Measurements from ENCODE around the gene TMEM129.
"Not testable (repeated sequence)": the region's sequence is repeated elsewhere in the genome, so short reads cannot be mapped to it uniquely, and the experiment has no call there.

The TMEM129 gene

GRCh38 chr4:1683261-1683735 lies 37.8 kb downstream of the TMEM129 start:
- no peak for ATAC-seq

GRCh38 chr4:1682860-1683259 lies 38.3 kb downstream of the TMEM129 start:
- Mint-ChIP-seq H3K36me3 (no peaks in the 10 kb centered on the region), H3K4me3 (peak overlapping the region; percentile 84), H3K27me3 (no peaks in the 10 kb centered on the region), H3K27ac (peak overlapping the region; percentile 75), H3K9me3 (no peaks in the 10 kb centered on the region), H3K4me1 (peaks cover 10% of the 10 kb centered on the region)
- ATAC-seq: no peak

More at GRCh38 chr4:1683261-1683735, 37.8 kb downstream of the TMEM129 start:
- Mint-ChIP-seq H3K4me3 (peak overlapping the region; percentile 84), H3K27me3 (no peaks in the 10 kb centered on the region), H3K9me3 (no peaks in the 10 kb centered on the region), H3K27ac (peak overlapping the region; percentile 75), H3K4me1 (peaks cover 10% of the 10 kb centered on the region), H3K36me3 (no peaks in the 10 kb centered on the region)

- Mint-ChIP-seq H3K9me3 (no peaks in the 10 kb centered on the region), H3K27me3 (no peaks in the 10 kb centered on the region), H3K27ac (no peak overlapping the region), H3K36me3 (no peaks in the 10 kb centered on the region), H3K4me3 (no peak overlapping the region), H3K4me1 (peaks cover 7% of the 10 kb centered on the region)
- ATAC-seq: no peak
Observed at GRCh38 chr4:1678244-1678643, 42.9 kb downstream of the TMEM129 start.

- Mint-ChIP-seq H3K4me1 (no peaks in the 10 kb centered on the region), H3K27ac (no peak overlapping the region), H3K27me3 (no peaks in the 10 kb centered on the region), H3K36me3 (no peaks in the 10 kb centered on the region), H3K4me3 (no peak overlapping the region), H3K9me3 (no peaks in the 10 kb centered on the region)
- no peak for ATAC-seq
Observed at GRCh38 chr4:1676605-1677525, 44.3 kb downstream of the TMEM129 start.

- Mint-ChIP-seq H3K27ac (no peak overlapping the region), H3K4me3 (no peak overlapping the region), H3K4me1 (no peaks in the 10 kb centered on the region), H3K9me3 (no peaks in the 10 kb centered on the region), H3K27me3 (no peaks in the 10 kb centered on the region), H3K36me3 (no peaks in the 10 kb centered on the region)
- no peak for ATAC-seq
Observed at GRCh38 chr4:1675802-1676137, 45.4 kb downstream of the TMEM129 start.

- no peak overlapping the region for H3K27ac Mint-ChIP-seq
- H3K9me3 Mint-ChIP-seq: no peaks in the 10 kb centered on the region
- H3K27me3 Mint-ChIP-seq: no peaks in the 10 kb centered on the region
- no peak overlapping the region for H3K4me3 Mint-ChIP-seq
- no peaks in the 10 kb centered on the region for H3K36me3 Mint-ChIP-seq
- no peaks in the 10 kb centered on the region for H3K4me1 Mint-ChIP-seq
- no peak for ATAC-seq
Observed at GRCh38 chr4:1675136-1675801, 45.9 kb downstream of the TMEM129 start.

GRCh38 chr4:1674682-1675081 lies 46.4 kb downstream of the TMEM129 start:
- Mint-ChIP-seq H3K36me3 (no peaks in the 10 kb centered on the region), H3K9me3 (no peaks in the 10 kb centered on the region), H3K27me3 (no peaks in the 10 kb centered on the region), H3K27ac (no peak overlapping the region), H3K4me1 (no peaks in the 10 kb centered on the region), H3K4me3 (no peak overlapping the region)
- no peak for ATAC-seq

GRCh38 chr4:1673671-1674070 lies 47.5 kb downstream of the TMEM129 start:
- H3K27me3 Mint-ChIP-seq: no peaks in the 10 kb centered on the region
- ATAC-seq: no peak
- H3K4me1 Mint-ChIP-seq: no peaks in the 10 kb centered on the region
- no peak overlapping the region for H3K4me3 Mint-ChIP-seq
- no peaks in the 10 kb centered on the region for H3K9me3 Mint-ChIP-seq
- no peaks in the 10 kb centered on the region for H3K36me3 Mint-ChIP-seq
- no peak overlapping the region for H3K27ac Mint-ChIP-seq

GRCh38 chr4:1671011-1671410 lies 50.1 kb downstream of the TMEM129 start:
- H3K9me3 Mint-ChIP-seq, H3K36me3 Mint-ChIP-seq, H3K27ac Mint-ChIP-seq, H3K27me3 Mint-ChIP-seq, ATAC-seq, H3K4me1 Mint-ChIP-seq, H3K4me3 Mint-ChIP-seq: not testable (repeated sequence)

GRCh38 chr4:1670279-1670678 lies 50.8 kb downstream of the TMEM129 start:
- Mint-ChIP-seq H3K4me3 (no peak overlapping the region), H3K27ac (no peak overlapping the region), H3K36me3 (no peaks in the 10 kb centered on the region), H3K27me3 (no peaks in the 10 kb centered on the region), H3K4me1 (no peaks in the 10 kb centered on the region), H3K9me3 (no peaks in the 10 kb centered on the region)
- ATAC-seq: no peak

- no peaks in the 10 kb centered on the region for H3K4me1 Mint-ChIP-seq
- H3K4me3 Mint-ChIP-seq: no peak overlapping the region
- ATAC-seq: no peak
- H3K27me3 Mint-ChIP-seq: no peaks in the 10 kb centered on the region
- no peaks in the 10 kb centered on the region for H3K36me3 Mint-ChIP-seq
- no peak overlapping the region for H3K27ac Mint-ChIP-seq
- no peaks in the 10 kb centered on the region for H3K9me3 Mint-ChIP-seq
Observed at GRCh38 chr4:1669850-1670249, 51.3 kb downstream of the TMEM129 start.

GRCh38 chr4:1669270-1669669 lies 51.9 kb downstream of the TMEM129 start:
- ATAC-seq: no peak
- no peaks in the 10 kb centered on the region for H3K4me1 Mint-ChIP-seq
- no peak overlapping the region for H3K27ac Mint-ChIP-seq
- H3K4me3 Mint-ChIP-seq: no peak overlapping the region
- no peaks in the 10 kb centered on the region for H3K36me3 Mint-ChIP-seq
- no peaks in the 10 kb centered on the region for H3K27me3 Mint-ChIP-seq
- H3K9me3 Mint-ChIP-seq: no peaks in the 10 kb centered on the region

GRCh38 chr4:1668488-1668840 lies 52.7 kb downstream of the TMEM129 start:
- H3K9me3 Mint-ChIP-seq: no peaks in the 10 kb centered on the region
- no peaks in the 10 kb centered on the region for H3K36me3 Mint-ChIP-seq
- H3K4me3 Mint-ChIP-seq: no peak overlapping the region
- no peak overlapping the region for H3K27ac Mint-ChIP-seq
- H3K27me3 Mint-ChIP-seq: no peaks in the 10 kb centered on the region
- H3K4me1 Mint-ChIP-seq: no peaks in the 10 kb centered on the region
- no peak for ATAC-seq

- no peak for ATAC-seq
- no peak overlapping the region for H3K4me3 Mint-ChIP-seq
- H3K4me1 Mint-ChIP-seq: no peaks in the 10 kb centered on the region
- no peaks in the 10 kb centered on the region for H3K9me3 Mint-ChIP-seq
- no peaks in the 10 kb centered on the region for H3K36me3 Mint-ChIP-seq
- no peak overlapping the region for H3K27ac Mint-ChIP-seq
- H3K27me3 Mint-ChIP-seq: no peaks in the 10 kb centered on the region
Observed at GRCh38 chr4:1667273-1667672, 53.9 kb downstream of the TMEM129 start.

GRCh38 chr4:1666391-1666790 lies 54.7 kb downstream of the TMEM129 start:
- no peaks in the 10 kb centered on the region for H3K27me3 Mint-ChIP-seq
- H3K4me3 Mint-ChIP-seq: no peak overlapping the region
- ATAC-seq: no peak
- no peaks in the 10 kb centered on the region for H3K4me1 Mint-ChIP-seq
- no peaks in the 10 kb centered on the region for H3K36me3 Mint-ChIP-seq
- no peak overlapping the region for H3K27ac Mint-ChIP-seq
- no peaks in the 10 kb centered on the region for H3K9me3 Mint-ChIP-seq

Data from stimulated activated memory B cell treated with anti-CD40 and anti-IgM and Interleukin-4, amounts not matched to agents 10 μg/mL and 1 μg/mL and 100 μg/mL, for 72 hours (primary cell).